ENCODE results near the gene PAX5.
"Not testable (repeated sequence)": the region's sequence is repeated elsewhere in the genome, so short reads cannot be mapped to it uniquely, and the experiment has no call there.

PAX5 gene

GRCh38 chr9:37033682-37034304 is at the start of gene PAX5:
PAX5 (minus strand) TSS chr9:37034268; CDS start chr9:37034031, 237 bp downstream.
- no peak for DNase-seq

- no peak for DNase-seq
Observed at GRCh38 chr9:37083654-37084053, 49.6 kb upstream of the PAX5 start.

GRCh38 chr9:37082214-37082765 is 48.2 kb upstream of the PAX5 start:
- no peak for DNase-seq

- not testable (repeated sequence) for DNase-seq
Observed at GRCh38 chr9:37081507-37081906, 47.4 kb upstream of the PAX5 start.

- DNase-seq: not testable (repeated sequence)
Observed at GRCh38 chr9:37080165-37080628, 46.1 kb upstream of the PAX5 start.

GRCh38 chr9:37079370-37080164 is 45.5 kb upstream of the PAX5 start:
- DNase-seq: peak; percentile 97

- DNase-seq: not testable (repeated sequence)
Observed at GRCh38 chr9:37074790-37075189, 40.7 kb upstream of the PAX5 start.

GRCh38 chr9:37066139-37066725 is 32.2 kb upstream of the PAX5 start:
- DNase-seq: no peak

- no peak for DNase-seq
Observed at GRCh38 chr9:37062336-37062735, 28.3 kb upstream of the PAX5 start.

- DNase-seq: no peak
Observed at GRCh38 chr9:37061768-37062167, 27.7 kb upstream of the PAX5 start.

- DNase-seq: no peak
Observed at GRCh38 chr9:37060833-37061232, 26.8 kb upstream of the PAX5 start.

GRCh38 chr9:37056046-37056920 is 22.2 kb upstream of the PAX5 start:
- no peak for DNase-seq

- DNase-seq: not testable (repeated sequence)
Observed at GRCh38 chr9:37054363-37054720, 20.3 kb upstream of the PAX5 start.

GRCh38 chr9:37053684-37054362 is 19.8 kb upstream of the PAX5 start:
- no peak for DNase-seq

- DNase-seq: no peak
Observed at GRCh38 chr9:37046683-37047082, 12.6 kb upstream of the PAX5 start.

- DNase-seq: no peak
Observed at GRCh38 chr9:37042421-37042820, 8.4 kb upstream of the PAX5 start.

GRCh38 chr9:37040508-37041127 is 6.5 kb upstream of the PAX5 start:
- DNase-seq: no peak

GRCh38 chr9:37038943-37039464 is 4.9 kb upstream of the PAX5 start:
- no peak for DNase-seq

GRCh38 chr9:37038302-37038942 is 4.4 kb upstream of the PAX5 start:
- DNase-seq: no peak

GRCh38 chr9:37037503-37038301 is 3.6 kb upstream of the PAX5 start:
- no peak for DNase-seq
